ENCODE measurements around the gene CSMD2.

DNA sequence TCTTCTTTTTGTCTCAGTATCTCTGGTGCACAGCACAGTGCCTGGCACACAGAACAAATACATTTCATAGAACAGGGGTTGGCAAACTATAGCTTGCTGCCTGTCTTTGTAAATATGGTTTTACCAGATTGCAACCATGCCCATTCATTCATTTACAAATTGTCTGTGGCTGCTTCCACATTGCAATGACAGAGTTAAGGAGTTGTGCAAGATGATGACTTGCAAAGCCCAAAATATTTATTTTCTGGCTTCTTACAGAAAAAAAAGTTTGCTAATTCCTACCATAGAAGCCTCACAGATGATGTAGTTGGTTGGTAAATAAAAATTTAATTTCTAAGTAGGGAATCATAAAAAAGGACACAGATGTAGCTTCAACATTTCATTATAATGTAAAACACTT, 312.3 kb downstream of the CSMD2 start:
- TF ChIP-seq, protein P1, sequence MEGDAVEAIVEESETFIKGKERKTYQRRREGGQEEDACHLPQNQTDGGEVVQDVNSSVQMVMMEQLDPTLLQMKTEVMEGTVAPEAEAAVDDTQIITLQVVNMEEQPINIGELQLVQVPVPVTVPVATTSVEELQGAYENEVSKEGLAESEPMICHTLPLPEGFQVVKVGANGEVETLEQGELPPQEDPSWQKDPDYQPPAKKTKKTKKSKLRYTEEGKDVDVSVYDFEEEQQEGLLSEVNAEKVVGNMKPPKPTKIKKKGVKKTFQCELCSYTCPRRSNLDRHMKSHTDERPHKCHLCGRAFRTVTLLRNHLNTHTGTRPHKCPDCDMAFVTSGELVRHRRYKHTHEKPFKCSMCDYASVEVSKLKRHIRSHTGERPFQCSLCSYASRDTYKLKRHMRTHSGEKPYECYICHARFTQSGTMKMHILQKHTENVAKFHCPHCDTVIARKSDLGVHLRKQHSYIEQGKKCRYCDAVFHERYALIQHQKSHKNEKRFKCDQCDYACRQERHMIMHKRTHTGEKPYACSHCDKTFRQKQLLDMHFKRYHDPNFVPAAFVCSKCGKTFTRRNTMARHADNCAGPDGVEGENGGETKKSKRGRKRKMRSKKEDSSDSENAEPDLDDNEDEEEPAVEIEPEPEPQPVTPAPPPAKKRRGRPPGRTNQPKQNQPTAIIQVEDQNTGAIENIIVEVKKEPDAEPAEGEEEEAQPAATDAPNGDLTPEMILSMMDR (IDR thresholded peaks at IDR 0.05), result no peak
- no peak for TF ChIP-seq POLR2A (IDR thresholded peaks at IDR 0.05)

Data from upper lobe of left lung (tissue), 4 donors.